HepG2 (cell line): ENCODE data around the gene GLCE. TPM values are rescaled to one million over a fixed set of nuclear protein-coding genes. Genes with fewer than 3 reads are reported as not detected.

Source experiments
- ATAC-seq: fragments of 200-7000 bp; cut with Tn5 transposase; 3 replicates; pipeline ENCODE4 v1.9.1; 2020; ENCODE audit warnings: mild to moderate bottlenecking, moderate library complexity
- BruUV-seq: library from RNA; stranded (reverse); fragments of 400-500 nt; replicated peaks from 2 replicates; lab custom pipeline; 2021; lab: Mats Ljungman, UMichigan
- CTCF ChIA-PET: fragments of 300-600 bp; formaldehyde crosslinking; extraction: SDS; loops from one replicate; lab custom pipeline; 2021; ENCODE audit warnings: low total read pairs, inconsistent platforms, low intra/inter-chr PET ratio; lab: Yijun Ruan, JAX
- POLR2A ChIA-PET: fragments of 350-600 bp; sonication (Branson Sonifier 250); formaldehyde crosslinking; loops from one replicate; lab custom pipeline; 2020; ENCODE audit warnings: antibody characterized with exemption, inconsistent platforms; lab: Yijun Ruan, JAX
- DNase-seq: peaks from one replicate; pipeline ENCODE4 v3.0.0-alpha.2; 2015; ENCODE audit warnings: low spot score
- FAIRE-seq: peaks from 3 replicates; lab custom pipeline; 2011; peaks lifted over from hg19 to GRCh38; lab: Jason Lieb, UNC
- H2AFZ ChIP-seq: one replicate; pipeline ENCODE4 v1.6.1; 2011; ENCODE audit warnings: low read length, inconsistent platforms
- H3K27ac ChIP-seq: fragments of 300-600 bp; 3 replicates; pipeline ENCODE4 v1.8.0; 2011; ENCODE audit warnings: mixed run types, mild to moderate bottlenecking, mixed read lengths, low read length, inconsistent platforms; ENCODE audit not compliant: insufficient read depth; ENCODE audit errors: extremely low read length
- H3K27me3 ChIP-seq, 2 experiments: fragments of 200-600 bp in 1 of 2; 2 replicates in 1 of 2; 3 replicates in 1 of 2; pipeline versions ENCODE4 v1.6.0 to v1.8.0; 2011; ENCODE audit warnings: low read length in 2 of 2, mild to moderate bottlenecking in 2 of 2, moderate library complexity in 2 of 2, inconsistent platforms in 1 of 2; ENCODE audit not compliant: insufficient read depth in 2 of 2, control insufficient read depth in 1 of 2
- H3K36me3 ChIP-seq, 2 experiments: fragments of 200-600 bp in 1 of 2; replicated peaks in 1 of 2; 2 replicates in 1 of 2; 3 replicates in 1 of 2; pipeline versions ENCODE4 v1.5.1 to v1.8.0; 2011; ENCODE audit warnings: low read length in 2 of 2, inconsistent platforms in 1 of 2; ENCODE audit not compliant: insufficient read depth in 2 of 2, control insufficient read depth in 1 of 2
- H3K4me1 ChIP-seq: 2 replicates; pipeline ENCODE4 v1.5.1; 2012; ENCODE audit warnings: low read length, inconsistent platforms; ENCODE audit not compliant: insufficient read depth
- H3K4me2 ChIP-seq: 2 replicates; pipeline ENCODE4 v1.6.0; 2011; ENCODE audit warnings: low read depth, low read length, inconsistent platforms
- H3K4me3 ChIP-seq, 3 experiments: fragments of 200-600 bp in 1 of 3; sonication (generic), shearing (Covaris generic) in 1 of 3; replicated peaks in 1 of 3; 2 replicates each; pipeline ENCODE4 v1.5.1; 2011 to 2016; ENCODE audit warnings: low read length in 3 of 3, inconsistent platforms in 2 of 3, low read depth in 2 of 3, mild to moderate bottlenecking in 2 of 3, control low read depth in 1 of 3, mixed read lengths in 1 of 3; ENCODE audit not compliant: insufficient read depth in 1 of 3
- H3K79me2 ChIP-seq: one replicate; pipeline ENCODE4 v1.6.1; 2011; ENCODE audit warnings: low read length, inconsistent platforms; ENCODE audit not compliant: insufficient read depth
- H3K9ac ChIP-seq: 2 replicates; pipeline ENCODE4 v1.6.0; 2011; ENCODE audit warnings: mild to moderate bottlenecking, low read depth, low read length, inconsistent platforms; ENCODE audit not compliant: insufficient read depth
- H3K9me3 ChIP-seq: 2 replicates; pipeline ENCODE4 v1.5.1; 2012; ENCODE audit warnings: mild to moderate bottlenecking, low read length
- H4K20me1 ChIP-seq: 2 replicates; pipeline ENCODE4 v1.6.0; 2011; ENCODE audit warnings: inconsistent platforms, mild to moderate bottlenecking, low read length, moderate library complexity; ENCODE audit not compliant: insufficient read depth
- GABPB1 ChIP-seq: IDR thresholded peaks from 2 replicates; pipeline ENCODE4 v1.6.1; 2016; ENCODE audit warnings: mild to moderate bottlenecking, missing genetic modification reagents, moderate library complexity, missing compliant biosample characterization
- GLMP ChIP-seq: sonication (generic); formaldehyde crosslinking; IDR thresholded peaks from 2 replicates; pipeline ENCODE4 v1.9.0; 2021; ENCODE audit warnings: missing genetic modification reagents, mild to moderate bottlenecking, borderline replicate concordance
- MIER3 ChIP-seq: IDR thresholded peaks from 2 replicates; pipeline ENCODE4 v1.6.1; 2016; ENCODE audit warnings: missing compliant biosample characterization, borderline replicate concordance
- MXI1 ChIP-seq: IDR thresholded peaks from 3 replicates; pipeline ENCODE4 v1.6.1; 2012; ENCODE audit warnings: low read depth, low read length, inconsistent platforms, borderline replicate concordance
- NBN ChIP-seq: fragments of 450-650 bp; conservative IDR thresholded peaks from 2 replicates; pipeline ENCODE4 v1.6.1; 2017
- SKIL ChIP-seq: sonication (generic); formaldehyde crosslinking; IDR thresholded peaks from 2 replicates; pipeline ENCODE4 v1.8.0; 2022; ENCODE audit warnings: missing genetic modification reagents, mild to moderate bottlenecking, moderate library complexity, borderline replicate concordance
- ZBTB4 ChIP-seq: sonication (generic); formaldehyde crosslinking; IDR thresholded peaks from 2 replicates; pipeline ENCODE4 v1.4.0; 2020; ENCODE audit warnings: missing genetic modification reagents, mild to moderate bottlenecking, borderline replicate concordance
- ZMYM2 ChIP-seq: sonication (generic); formaldehyde crosslinking; IDR thresholded peaks from 2 replicates; pipeline ENCODE4 v1.8.0; 2022; ENCODE audit warnings: mild to moderate bottlenecking, missing genetic modification reagents
- ZNF121 ChIP-seq: sonication (generic); formaldehyde crosslinking; IDR thresholded peaks from 2 replicates; pipeline ENCODE4 v1.5.0; 2020; ENCODE audit warnings: mild to moderate bottlenecking, missing genetic modification reagents
- ZNF230 ChIP-seq: sonication (generic); formaldehyde crosslinking; IDR thresholded peaks from 2 replicates; pipeline ENCODE4 v1.4.0; 2020; ENCODE audit warnings: mild to moderate bottlenecking, missing genetic modification reagents
- ZNF687 ChIP-seq: sonication (generic); formaldehyde crosslinking; IDR thresholded peaks from 2 replicates; pipeline ENCODE4 v1.5.1; 2020; ENCODE audit warnings: mild to moderate bottlenecking, missing genetic modification reagents, moderate library complexity
- ZNF766 ChIP-seq: sonication (generic); formaldehyde crosslinking; IDR thresholded peaks from 2 replicates; pipeline ENCODE4 v1.5.0; 2020; ENCODE audit warnings: missing genetic modification reagents, borderline replicate concordance
- WGBS: methylation state at CpG from one replicate; pipeline ENCODE4 v1.1.6; 2017; ENCODE audit warnings: low lambda C conversion rate; 5-methylcytosine and 5-hydroxymethylcytosine counted together
- in situ Hi-C: cut with HindIII; loops from 2 replicates; pipeline ENCODE4 v1.10.0; 2017; ENCODE audit warnings: low pct_unique_long_range_greater_than_20kb; ENCODE audit not compliant: extremely low pct_ligation_motif_present
- intact Hi-C: fragments of 100-400 bp; cut with micrococcal nuclease; formaldehyde crosslinking; loops from one replicate; pipeline ENCODE4 v1.10.0; 2022; ENCODE audit not compliant: unreplicated experiment
- polyA plus RNA-seq, 8 experiments: library from polyadenylated mRNA; depleted of rRNA in 3 of 8; stranded (reverse) in 7 of 8; unstranded in 1 of 8; fragments of >200 nt; fragmentation: Illumina TruSeq in 4 of 8; extraction: Trizol in 4 of 8; gene quantifications; 2 replicates each; pipeline versions ENCODE4 v1.2.1 to v1.2.3, GENCODE V29; 2011 to 2016; ENCODE audit warnings: low read depth in 4 of 8, missing spikeins in 1 of 8, mixed read lengths in 1 of 8; ENCODE audit not compliant: insufficient read depth in 1 of 8
- total RNA-seq, 5 experiments: library from RNA; depleted of rRNA; stranded (reverse); fragments of >200 nt; fragmentation: Illumina TruSeq; extraction: Trizol; gene quantifications; 2 replicates each; pipeline ENCODE4 v1.2.3, GENCODE V29; 2016; ENCODE audit warnings: low read depth in 1 of 5

Gene GLCE
- total and polyA plus RNA-seq, 2 of the 13 experiments (the other 11 are each of a cell fraction or from before 2014, with no cell fraction given): 12.9 to 23.4 TPM

GRCh38 chr15:69305204-69305931, 144.9 kb downstream of the GLCE start:
- no peaks in the 10 kb centered on the region for H3K36me3 ChIP-seq
- no TSS peak for BruUV-seq
- H3K27me3 ChIP-seq: peaks cover 0 to 6% of the 10 kb centered on the region in 2 experiments; a peak in 3 of 5 replicates
- ChIA-PET CTCF (no interaction called here), POLR2A (no interaction called here)
- peak; percentile 52 for DNase-seq
- no peaks in the 10 kb centered on the region; the same call in 1 of the 2 replicates for H4K20me1 ChIP-seq
- peak overlapping the region in 2 of 3 experiments; percentile 22 to 62; a peak in 4 of 6 replicates for H3K4me3 ChIP-seq
- H3K9me3 ChIP-seq: no peaks in the 10 kb centered on the region
- no peak overlapping the region for H3K9ac ChIP-seq
- no peak overlapping the region for H3K27ac ChIP-seq
- peak overlapping the region; percentile 77 for H3K4me2 ChIP-seq
- in situ Hi-C loops (no loop called here), intact Hi-C loops (no loop called here)
- peaks cover 27% of the 10 kb centered on the region for H3K4me1 ChIP-seq
- WGBS: 11% methylated on average over 14 of the region's 20 CpGs
- FAIRE-seq: no peak
- no peak overlapping the region for H2AFZ ChIP-seq
- ATAC-seq: peak; percentile 74
- H3K79me2 ChIP-seq: no peaks in the 10 kb centered on the region
- no peak for TF ChIP-seq NBN
- TF ChIP-seq ZBTB4 (CRISPR knock-in tag): no peak
- no peak for TF ChIP-seq ZNF230 (CRISPR knock-in tag)
- peak; percentile 67; the same call in 1 of the 2 replicates for TF ChIP-seq ZNF121 (CRISPR knock-in tag)
- TF ChIP-seq MXI1: peak; percentile 21; the same call in 1 of the 3 replicates
- TF ChIP-seq GABPB1: peak; percentile 70
- no peak for TF ChIP-seq MIER3 (CRISPR knock-in tag)
- TF ChIP-seq ZNF687: peak; percentile 59
- 0 out of 2 replicates have a peak, but pooled peaks have one; percentile 11 for TF ChIP-seq SKIL
- no peak for TF ChIP-seq ZMYM2 (CRISPR knock-in tag)
- no peak for TF ChIP-seq ZNF766 (CRISPR knock-in tag)
- TF ChIP-seq GLMP (CRISPR knock-in tag): no peak
